Limb (tissue), 2 donors: ENCODE results near the gene RWDD1.

Experiments used
- DNase-seq, 2 donors: peaks; one replicate each; pipeline ENCODE4 v3.0.0-alpha.2; 2016; ENCODE audit errors: extremely low spot score in 2 of 2

RWDD1 gene

DNA sequence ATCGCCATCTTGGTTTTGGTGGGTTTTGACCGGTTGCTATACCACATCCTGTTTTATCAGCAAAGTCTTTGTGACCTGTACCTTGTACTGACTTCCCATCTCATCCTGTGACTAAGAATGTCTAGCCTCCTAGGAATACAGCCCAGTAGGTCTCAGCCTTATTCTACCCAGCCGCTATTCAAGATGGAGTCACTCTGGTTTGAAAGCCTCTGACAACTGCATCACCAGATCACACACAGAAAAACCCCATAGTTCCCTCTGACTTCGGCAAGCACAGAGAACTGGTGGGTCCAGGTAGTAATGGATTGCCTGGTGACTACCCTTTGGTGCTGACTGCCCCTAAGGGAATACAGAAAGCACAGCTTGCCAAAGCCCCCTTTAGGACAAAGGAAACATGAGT, 34.6 kb downstream of the RWDD1 start:
- no peak for DNase-seq

DNA sequence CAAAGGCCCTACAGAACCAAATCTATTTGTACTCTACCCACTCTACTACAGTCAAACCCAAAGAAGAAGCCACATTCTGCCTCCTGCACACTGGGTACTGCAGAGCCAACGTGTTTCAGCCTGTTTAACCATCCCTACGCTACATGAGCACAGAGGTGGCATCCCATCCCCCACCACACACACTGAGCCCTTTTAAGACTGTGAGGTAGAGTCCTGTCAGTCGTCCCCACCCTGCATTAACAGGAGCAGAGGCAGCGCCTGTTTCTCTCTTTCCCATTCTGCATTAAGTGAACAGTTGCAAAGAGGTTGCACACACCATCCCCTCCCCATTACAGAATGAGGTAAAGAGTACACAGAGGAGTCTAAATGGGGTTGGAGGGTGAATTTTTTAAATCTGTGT, 39.8 kb downstream of the RWDD1 start:
- no peak for DNase-seq

DNA sequence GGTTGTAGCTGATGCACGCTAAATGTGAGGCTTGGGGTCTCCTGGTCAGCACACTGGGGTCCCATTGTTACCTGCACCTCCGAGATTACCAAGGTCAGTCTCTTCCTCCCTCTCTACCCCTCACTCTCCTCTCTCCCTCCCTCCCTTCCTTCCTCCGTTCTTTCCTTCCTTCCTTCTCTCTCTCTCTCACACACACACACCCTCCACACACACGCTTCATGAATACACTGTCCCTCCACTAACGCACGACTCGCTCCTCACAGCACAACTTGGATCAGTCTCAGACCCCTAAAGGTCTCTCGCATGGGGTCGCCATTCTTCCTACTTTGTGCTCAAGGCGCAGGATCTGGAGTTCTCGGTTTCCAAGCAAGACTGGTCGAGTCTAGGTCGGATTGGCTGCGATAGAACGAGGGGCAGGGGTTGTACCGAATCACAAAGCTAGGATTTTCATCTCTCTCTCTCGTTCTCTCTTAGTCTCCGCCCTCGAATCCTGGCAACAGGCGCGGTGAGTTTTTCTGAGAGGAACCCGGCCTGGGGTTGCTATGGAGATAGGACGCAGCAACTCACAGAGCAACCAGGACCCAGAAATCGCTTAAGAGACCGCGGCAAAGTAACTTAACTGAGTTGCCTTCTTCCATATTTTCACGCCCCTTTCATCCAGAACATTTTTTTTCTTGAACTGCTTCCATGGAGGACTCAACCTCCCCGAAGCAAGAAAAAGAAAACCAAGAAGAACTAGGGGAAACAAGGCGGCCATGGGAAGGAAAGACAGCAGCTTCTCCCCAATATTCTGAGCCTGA, 44.8 kb downstream of the RWDD1 start, which contains the start of gene RSPH4A:
Gene RSPH4A (plus strand): TSS at position 543 of the 800 bp plus-strand sequence. CDS start 145 bp downstream, at position 688.
- peak; percentile 91 to 96 for DNase-seq

DNA sequence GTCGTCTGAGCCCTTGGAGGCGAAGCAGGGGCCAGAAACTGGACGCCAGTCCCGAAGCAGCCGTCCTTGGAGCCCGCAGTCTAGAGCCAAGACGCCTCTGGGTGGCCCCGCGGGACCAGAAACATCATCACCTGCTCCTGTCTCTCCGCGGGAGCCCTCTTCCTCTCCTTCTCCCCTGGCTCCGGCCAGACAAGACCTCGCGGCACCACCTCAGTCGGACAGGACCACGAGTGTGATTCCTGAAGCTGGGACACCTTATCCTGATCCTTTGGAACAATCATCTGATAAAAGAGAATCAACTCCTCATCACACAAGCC, 45.4 kb downstream of the RWDD1 start:
- DNase-seq = no peak

DNA sequence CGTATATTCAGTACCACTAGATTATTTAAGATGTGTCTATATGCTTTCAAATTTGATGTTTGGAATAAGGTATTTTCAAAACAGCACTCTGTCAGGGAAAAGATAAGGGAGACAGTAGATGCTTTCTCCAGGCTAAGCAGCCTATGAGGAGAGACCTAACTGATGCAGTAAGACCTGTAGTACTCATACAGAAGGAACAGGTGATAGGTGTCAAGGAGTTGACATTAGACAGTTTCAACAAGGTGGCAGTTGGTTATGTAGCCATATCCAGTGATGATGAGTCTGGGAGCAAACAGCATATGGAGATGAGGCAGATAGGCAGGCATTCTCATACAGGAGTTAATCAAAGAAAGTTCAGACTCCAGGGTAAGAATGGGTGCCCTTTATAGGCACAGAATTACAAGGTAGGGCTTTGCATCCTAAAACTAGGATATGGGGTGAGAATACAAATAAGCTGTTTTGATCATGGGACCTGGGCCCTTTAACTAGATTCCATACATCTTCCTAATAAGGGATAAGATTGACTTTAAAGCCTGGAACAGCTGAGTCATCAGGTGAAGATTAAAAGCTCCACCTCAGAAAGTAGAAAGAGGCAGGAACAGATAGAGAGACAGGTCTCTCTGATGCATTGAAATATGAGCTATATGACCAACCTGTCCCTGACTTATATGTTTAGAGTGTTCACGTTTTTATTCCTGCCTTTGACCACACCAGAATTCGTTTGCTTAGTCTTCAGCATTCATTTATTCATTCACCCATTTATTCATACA, 52.9 kb downstream of the RWDD1 start:
- no peak for DNase-seq

DNA sequence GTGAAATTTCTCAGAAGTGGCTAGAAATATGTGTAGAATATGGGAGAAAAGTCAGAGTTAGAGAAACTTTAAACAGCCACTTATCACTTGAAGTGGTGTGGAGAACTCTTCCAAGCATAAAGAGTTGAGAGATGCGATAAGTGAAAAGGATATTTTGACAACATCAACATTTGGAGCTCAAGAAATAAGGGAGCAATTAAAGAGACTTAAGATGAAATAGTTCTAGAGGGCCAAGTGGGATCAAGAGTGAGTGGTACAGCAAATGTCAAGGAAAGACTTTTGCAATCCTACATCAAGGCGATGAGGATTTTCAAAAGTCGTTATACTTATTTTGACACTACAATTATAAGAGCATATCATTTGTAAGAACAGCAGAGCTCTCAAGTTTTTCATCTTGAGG, 54.6 kb downstream of the RWDD1 start:
- DNase-seq = no peak

DNA sequence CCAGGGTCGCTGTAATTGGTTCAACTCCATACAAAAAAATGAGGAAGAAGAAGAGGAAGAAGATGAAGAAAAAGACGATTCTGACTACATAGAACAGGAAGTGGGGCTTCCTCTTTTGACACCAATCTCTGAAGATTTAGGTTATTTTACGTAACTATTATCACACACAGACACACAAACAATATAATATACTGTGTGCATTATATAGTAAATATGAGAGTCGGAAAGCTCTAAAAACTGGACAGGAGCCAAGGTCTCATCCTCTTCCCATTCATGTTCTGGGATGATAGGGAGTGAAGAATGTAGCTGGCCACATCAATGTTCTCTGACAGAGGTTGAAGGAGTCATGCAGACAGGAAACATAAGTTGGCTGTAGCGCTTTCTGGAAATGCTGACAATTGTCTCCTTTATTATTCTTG, 58.3 kb downstream of the RWDD1 start:
- DNase-seq = no peak

DNA sequence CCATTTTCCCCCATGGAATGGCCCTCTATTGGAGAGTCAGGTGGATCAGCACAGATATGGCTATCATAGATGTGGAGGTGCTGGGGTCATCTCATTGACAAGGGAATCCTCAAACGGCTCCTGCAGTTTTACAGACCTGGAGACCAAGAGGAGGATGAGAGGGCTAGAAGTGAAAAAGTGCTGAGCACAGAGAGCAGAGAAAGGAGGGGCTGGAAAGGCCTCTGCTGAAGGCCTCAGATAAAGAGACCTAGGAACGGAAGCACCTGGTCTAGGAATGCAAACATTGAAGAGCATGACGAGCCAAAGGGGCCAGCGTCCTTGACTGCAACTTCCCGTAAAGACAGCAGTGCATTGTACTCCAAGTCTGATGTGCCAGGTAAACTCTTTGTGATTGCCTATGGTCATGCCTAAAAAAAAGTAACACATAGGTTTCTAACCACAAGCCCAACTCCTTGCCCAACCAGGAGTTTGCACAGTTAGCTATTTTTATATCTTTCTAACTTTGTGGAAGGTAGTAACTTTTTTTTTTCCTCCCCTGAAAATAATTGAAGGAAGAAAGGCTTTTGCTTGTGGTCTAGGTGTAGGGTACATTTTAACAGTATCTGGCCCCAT, 60.2 kb downstream of the RWDD1 start:
- no peak for DNase-seq

DNA sequence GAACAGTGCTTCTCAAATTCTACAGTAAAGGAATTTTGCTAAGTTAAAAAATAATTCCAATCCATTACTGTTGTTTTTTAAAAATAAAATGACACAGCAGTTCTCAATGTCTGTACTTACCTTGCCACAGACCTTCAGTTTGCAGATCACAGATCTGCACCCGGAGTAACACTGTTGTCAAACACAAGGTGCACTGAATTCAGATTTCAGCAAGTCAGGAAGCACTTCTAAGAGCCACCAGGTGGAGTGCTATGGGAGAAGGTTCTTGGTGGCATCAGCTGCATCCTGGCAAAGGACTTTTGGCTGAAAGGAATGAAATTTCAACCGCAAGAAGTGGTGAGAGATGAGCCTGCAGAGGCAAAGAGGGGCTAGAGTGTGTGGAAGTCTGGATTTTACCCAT, 62.4 kb downstream of the RWDD1 start:
- DNase-seq = no peak
